HL-60/S4 treated with phorbol 12-myristate 13-acetate at 8.2 ng/mL for 4 days and 3 days (cell line): ENCODE measurements around the gene TMOD2.
"Not testable (repeated sequence)": the region's sequence is repeated elsewhere in the genome, so short reads cannot be mapped to it uniquely, and the experiment has no call there.

Experiments
- in situ Hi-C: fragments of 300-500 bp; cut with MboI; formaldehyde crosslinking; loops from 2 replicates; pipeline ENCODE4 v1.15.0; 2022; ENCODE audit warnings: low sequenced_read_pairs

The TMOD2 gene

DNA sequence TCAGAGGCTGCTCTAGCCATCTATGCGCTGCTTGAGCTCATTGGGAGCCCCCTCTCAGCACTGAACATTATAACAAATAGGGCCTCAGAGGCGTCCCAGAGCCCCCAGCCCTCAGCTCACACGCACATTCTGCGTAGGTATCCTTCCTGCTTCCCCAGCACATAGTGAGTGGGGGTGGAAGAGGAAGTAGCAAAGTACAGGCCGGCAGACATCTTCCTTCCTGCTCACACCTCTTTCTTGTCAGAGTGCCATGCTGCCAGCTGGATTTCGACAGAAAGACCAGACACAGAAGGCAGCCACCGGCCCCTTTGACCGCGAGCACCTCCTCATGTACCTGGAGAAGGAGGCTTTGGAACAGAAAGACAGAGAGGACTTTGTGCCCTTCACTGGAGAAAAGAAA lies 16.6 kb downstream of the TMOD2 start:
- in situ Hi-C loops, result no loop called here

- in situ Hi-C loops, result loop anchor here (10.0 kb wide), 1 partner anchor 126 kb away; no protein-coding TSS in a partner anchor
Observed at GRCh38 chr15:51770902-51771301, 19.5 kb downstream of the TMOD2 start.

GRCh38 chr15:51771773-51772172 lies 20.4 kb downstream of the TMOD2 start:
- in situ Hi-C loops, result loop anchor here (10.0 kb wide), 1 partner anchor 127 kb away; no protein-coding TSS in a partner anchor

DNA sequence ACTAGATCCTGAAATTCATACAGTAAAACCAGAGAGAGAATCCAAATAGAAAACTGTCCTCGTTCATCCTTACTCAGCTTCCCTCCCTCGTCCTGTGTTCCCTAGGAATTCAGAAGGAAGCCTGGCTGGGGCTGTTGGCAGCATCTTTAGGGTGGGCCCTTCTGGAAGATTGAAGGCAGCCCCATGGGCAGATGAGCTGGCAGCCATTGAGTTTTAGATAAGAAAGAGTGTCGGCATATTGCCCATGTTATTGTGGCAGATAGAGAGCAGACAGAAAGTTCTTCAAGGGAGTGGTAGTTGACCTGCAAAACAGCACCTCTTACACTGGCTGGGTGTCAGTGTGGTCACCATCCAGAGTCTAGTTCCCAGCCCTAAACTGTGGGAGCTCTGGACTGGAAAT lies 23.5 kb downstream of the TMOD2 start:
- in situ Hi-C loops, result loop anchor here (10.0 kb wide), 1 partner anchor 130 kb away; no protein-coding TSS in a partner anchor

- in situ Hi-C loops, result loop anchor here (10.0 kb wide), 1 partner anchor 131 kb away; no protein-coding TSS in a partner anchor
Observed at GRCh38 chr15:51775967-51776816, 24.8 kb downstream of the TMOD2 start.

- in situ Hi-C loops, result loop anchor here (10.0 kb wide), 1 partner anchor 132 kb away; no protein-coding TSS in a partner anchor
Observed at GRCh38 chr15:51776952-51777569, 25.7 kb downstream of the TMOD2 start.

- in situ Hi-C loops, result no loop called here
Observed at GRCh38 chr15:51780636-51781035, 29.2 kb downstream of the TMOD2 start.

GRCh38 chr15:51781506-51781905 lies 30.1 kb downstream of the TMOD2 start:
- in situ Hi-C loops, result no loop called here

DNA sequence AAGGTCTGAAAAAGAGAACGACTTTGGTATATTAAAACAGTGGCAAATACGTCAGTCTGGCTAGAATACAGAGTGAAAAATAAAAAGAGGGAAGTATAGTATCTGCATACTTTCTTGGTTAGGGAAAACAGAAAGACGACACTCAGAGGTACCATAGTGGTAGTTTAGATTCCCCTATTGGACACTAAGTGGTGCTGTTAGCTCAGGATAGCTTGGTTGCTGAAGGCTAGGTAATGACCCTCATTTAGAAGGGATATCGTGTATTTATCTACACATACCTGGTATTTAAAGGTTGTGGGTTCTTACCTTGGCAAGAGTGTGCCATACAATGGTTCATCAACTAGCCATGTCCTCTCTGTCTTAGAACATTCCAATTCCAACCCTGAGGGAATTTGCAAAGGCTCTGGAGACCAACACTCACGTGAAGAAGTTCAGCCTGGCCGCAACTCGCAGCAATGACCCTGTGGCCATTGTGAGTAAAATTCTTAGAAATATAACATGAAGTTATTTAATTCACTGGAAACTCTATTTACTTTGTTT lies 31.0 kb downstream of the TMOD2 start:
- in situ Hi-C loops, result no loop called here

DNA sequence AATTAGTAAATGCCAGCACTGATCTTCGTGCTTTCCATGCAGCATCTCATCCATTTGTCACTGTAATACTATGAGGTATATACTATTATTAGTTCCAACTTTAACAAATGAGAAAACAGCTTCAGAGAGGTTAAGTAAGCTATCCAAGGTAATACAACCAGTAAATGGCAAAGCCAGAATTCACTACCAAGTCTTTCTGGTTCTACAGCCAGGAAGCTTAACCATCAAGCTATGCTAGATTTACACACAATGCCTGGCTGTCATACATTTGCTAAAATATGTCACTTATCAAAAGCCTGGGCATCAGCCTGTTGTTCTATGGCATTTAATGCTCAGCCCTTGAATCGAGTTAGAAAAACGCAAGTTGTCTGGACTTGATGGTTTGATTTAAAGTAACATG lies 32.6 kb downstream of the TMOD2 start:
- in situ Hi-C loops, result no loop called here

DNA sequence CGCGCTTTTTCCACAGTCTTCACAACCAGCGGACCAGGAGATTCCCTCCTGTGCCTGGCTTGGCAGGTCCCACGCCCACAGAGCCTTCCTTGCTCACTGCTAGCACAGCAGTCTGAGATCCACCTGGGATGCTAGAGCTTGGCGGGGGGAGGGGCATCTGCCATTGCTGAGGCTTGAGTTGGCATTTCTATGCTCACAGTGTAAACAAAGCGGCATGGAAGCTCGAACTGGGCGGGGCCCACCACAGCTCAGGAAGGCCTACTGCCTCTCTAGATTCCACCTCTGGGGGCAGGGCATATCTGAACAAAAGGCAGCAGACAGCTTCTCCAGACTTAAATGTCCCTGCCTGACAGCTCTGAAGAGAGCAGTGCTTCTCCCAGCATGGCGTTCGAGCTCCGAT lies 35.7 kb downstream of the TMOD2 start:
- in situ Hi-C loops, result not testable (repeated sequence)

- in situ Hi-C loops, result not testable (repeated sequence)
Observed at GRCh38 chr15:51792474-51792873, 41.1 kb downstream of the TMOD2 start.

GRCh38 chr15:51793521-51794305 lies 42.3 kb downstream of the TMOD2 start:
- in situ Hi-C loops, result no loop called here

DNA sequence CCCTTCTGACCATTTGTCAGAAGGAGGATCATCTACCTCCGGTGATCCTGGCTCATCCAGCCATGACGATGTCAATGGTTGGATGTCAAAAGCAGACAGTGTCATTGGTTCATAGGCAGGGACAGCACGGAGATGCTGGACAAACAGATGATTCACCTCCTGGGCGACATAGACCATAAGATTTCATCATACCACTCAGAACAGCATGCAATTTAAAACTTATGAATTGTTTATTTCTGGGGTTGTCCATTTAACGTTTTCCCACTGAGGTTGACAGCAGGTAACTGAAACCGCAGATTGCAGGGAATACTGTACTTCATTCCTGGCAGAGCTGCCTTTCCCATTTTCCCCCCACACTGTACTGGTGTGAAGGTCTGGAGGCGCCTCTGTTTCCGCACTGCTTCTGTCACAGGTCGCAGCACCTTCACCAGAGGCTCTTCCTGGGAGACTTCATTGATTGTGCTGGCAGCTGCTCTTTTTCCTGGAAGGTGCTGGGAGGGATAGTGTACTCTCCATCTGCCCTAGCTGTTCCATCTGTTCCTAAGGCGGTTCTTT lies 45.5 kb downstream of the TMOD2 start:
- in situ Hi-C loops, result no loop called here

GRCh38 chr15:51798281-51798680 lies 46.9 kb downstream of the TMOD2 start:
- in situ Hi-C loops, result no loop called here

GRCh38 chr15:51799282-51800252 lies 48.2 kb downstream of the TMOD2 start:
- in situ Hi-C loops, result no loop called here

GRCh38 chr15:51801391-51801835 lies 50.0 kb downstream of the TMOD2 start:
- in situ Hi-C loops, result no loop called here

DNA sequence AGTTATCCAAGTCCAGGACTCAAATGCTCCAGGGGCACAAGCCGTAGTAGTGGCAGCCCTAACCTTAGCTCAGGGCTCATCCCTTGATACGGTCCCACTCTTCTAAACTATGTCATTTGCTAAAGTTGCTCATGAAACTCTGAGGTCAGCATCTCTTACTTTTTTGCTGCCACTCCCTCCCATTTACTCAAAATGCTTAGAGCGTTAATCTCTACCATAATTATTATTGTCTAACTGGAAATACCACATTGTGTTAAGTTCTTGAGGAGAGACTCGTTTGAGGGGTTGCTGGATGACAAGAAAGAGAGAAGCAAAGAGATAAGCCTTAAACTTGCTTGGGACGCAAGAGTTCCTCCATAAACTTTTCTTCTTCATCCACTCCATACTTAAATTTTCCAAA lies 51.2 kb downstream of the TMOD2 start:
- in situ Hi-C loops, result no loop called here

- in situ Hi-C loops, result no loop called here
Observed at GRCh38 chr15:51803965-51804364, 52.6 kb downstream of the TMOD2 start.
